ENCODE data around the gene NOA1. TPM values are rescaled to one million over a fixed set of nuclear protein-coding genes. Genes with fewer than 3 reads are reported as not detected.

The NOA1 gene
- polyA plus RNA-seq = 10 to 100 TPM in 2 of 3 donors, 1 to 10 TPM in 1; 9.3 to 21.9 (median 12.7) TPM

- WGBS, 3 donors = 0 to 1% (median 0%) methylated on average over 51 of the region's 51 CpGs
Observed at GRCh38 chr4:56977321-56978012, at the start of gene NOA1. Gene NOA1, minus strand, starts transcription at chr4:56977606. Its CDS starts 21 bp downstream, at chr4:56977585.

GRCh38 chr4:57023104-57023503, 45.7 kb upstream of the NOA1 start:
- WGBS, 3 donors = 85 to 88% (median 86%) methylated on average over 4 of the region's 4 CpGs
- H3K27ac ChIP-seq (ENCODE audit: low read depth, low read length) = no peak overlapping the region

More at GRCh38 chr4:56977321-56978012, at the start of gene NOA1:
- no peak within 1 kb of the TSS for H3K27ac ChIP-seq (ENCODE audit: low read depth, low read length)

GRCh38 chr4:57020467-57021101, 43.2 kb upstream of the NOA1 start:
- 74 to 88% (median 85%) methylated on average over 5 of the region's 5 CpGs for WGBS, 3 donors
- no peak overlapping the region for H3K27ac ChIP-seq (ENCODE audit: low read depth, low read length)

- H3K27ac ChIP-seq (ENCODE audit: low read depth, low read length) = no peak overlapping the region
Observed at GRCh38 chr4:57018980-57019379, 41.6 kb upstream of the NOA1 start.

GRCh38 chr4:57013543-57014120, 36.2 kb upstream of the NOA1 start:
- H3K27ac ChIP-seq (ENCODE audit: low read depth, low read length) = no peak overlapping the region
- 77 to 83% (median 79%) methylated on average over 4 of the region's 4 CpGs for WGBS, 3 donors

GRCh38 chr4:56999751-57000150, 22.3 kb upstream of the NOA1 start:
- 93 to 100% (median 97%) methylated on average over 1 of the region's 1 CpG for whole genome bisulfite sequencing, 3 donors
- H3K27ac ChIP-seq (ENCODE audit: low read depth, low read length) = no peak overlapping the region

- no peak overlapping the region for H3K27ac ChIP-seq (ENCODE audit: low read depth, low read length)
Observed at GRCh38 chr4:56995525-56995924, 18.1 kb upstream of the NOA1 start.

GRCh38 chr4:56990109-56990905, 12.9 kb upstream of the NOA1 start:
- H3K27ac ChIP-seq (ENCODE audit: low read depth, low read length) = no peak overlapping the region
- 81 to 90% (median 88%) methylated on average over 6 of the region's 6 CpGs for WGBS, 3 donors

More at GRCh38 chr4:56995525-56995924, 18.1 kb upstream of the NOA1 start:
- 33 to 48% (median 40%) methylated on average over 7 of the region's 7 CpGs for WGBS, 3 donors

- no peak overlapping the region for H3K27ac ChIP-seq (ENCODE audit: low read depth, low read length)
- WGBS, 3 donors = 93 to 96% (median 94%) methylated on average over 3 of the region's 3 CpGs
Observed at GRCh38 chr4:56986952-56987351, 9.5 kb upstream of the NOA1 start.

GRCh38 chr4:56986192-56986591, 8.8 kb upstream of the NOA1 start:
- no peak overlapping the region for H3K27ac ChIP-seq (ENCODE audit: low read depth, low read length)
- WGBS, 3 donors = 52 to 80% (median 71%) methylated on average over 1 of the region's 1 CpG

- H3K27ac ChIP-seq (ENCODE audit: low read depth, low read length) = no peak overlapping the region
- 55 to 76% (median 70%) methylated on average over 4 of the region's 4 CpGs for WGBS, 3 donors
Observed at GRCh38 chr4:56981795-56982201, 4.4 kb upstream of the NOA1 start.

- H3K27ac ChIP-seq (ENCODE audit: low read depth, low read length) = no peak overlapping the region
- WGBS, 3 donors = 9 to 13% (median 11%) methylated on average over 21 of the region's 21 CpGs
Observed at GRCh38 chr4:56979421-56980072, 2.1 kb upstream of the NOA1 start.

- H3K27ac ChIP-seq (ENCODE audit: low read depth, low read length) = peak within 1 kb of the TSS; percentile 88
- WGBS, 3 donors = 0% methylated on average over 37 of the region's 37 CpGs
Observed at GRCh38 chr4:56978750-56979303, 1.4 kb upstream of the NOA1 start, which contains the start of gene POLR2B. Gene POLR2B, plus strand, starts transcription at chr4:56978896. Its CDS starts 90 bp downstream, at chr4:56978986.

- no peak overlapping the region for H3K27ac ChIP-seq (ENCODE audit: low read depth, low read length)
- 0% methylated on average over 35 to 46 of the region's 46 CpGs for WGBS, 3 donors
Observed at GRCh38 chr4:56976837-56977320, 527 bp downstream of the NOA1 start.

GRCh38 chr4:56976283-56976836, 1.0 kb downstream of the NOA1 start:
- 1 to 3% (median 2%) methylated on average over 35 of the region's 35 CpGs for WGBS, 3 donors
- H3K27ac ChIP-seq (ENCODE audit: low read depth, low read length) = no peak overlapping the region

GRCh38 chr4:56973336-56973735, 4.1 kb downstream of the NOA1 start:
- no peak overlapping the region for H3K27ac ChIP-seq (ENCODE audit: low read depth, low read length)
- 92 to 100% (median 94%) methylated on average over 3 of the region's 3 CpGs for WGBS, 3 donors

- H3K27ac ChIP-seq (ENCODE audit: low read depth, low read length) = no peak overlapping the region
Observed at GRCh38 chr4:56972809-56973208, 4.6 kb downstream of the NOA1 start.

- no peak overlapping the region for H3K27ac ChIP-seq (ENCODE audit: low read depth, low read length)
- 90 to 94% (median 91%) methylated on average over 2 of the region's 2 CpGs for WGBS, 3 donors
Observed at GRCh38 chr4:56972389-56972788, 5.0 kb downstream of the NOA1 start.

Data from adipose tissue (tissue), 3 donors.